ENCODE measurements around the gene DDX20.

The DDX20 gene, protein sequence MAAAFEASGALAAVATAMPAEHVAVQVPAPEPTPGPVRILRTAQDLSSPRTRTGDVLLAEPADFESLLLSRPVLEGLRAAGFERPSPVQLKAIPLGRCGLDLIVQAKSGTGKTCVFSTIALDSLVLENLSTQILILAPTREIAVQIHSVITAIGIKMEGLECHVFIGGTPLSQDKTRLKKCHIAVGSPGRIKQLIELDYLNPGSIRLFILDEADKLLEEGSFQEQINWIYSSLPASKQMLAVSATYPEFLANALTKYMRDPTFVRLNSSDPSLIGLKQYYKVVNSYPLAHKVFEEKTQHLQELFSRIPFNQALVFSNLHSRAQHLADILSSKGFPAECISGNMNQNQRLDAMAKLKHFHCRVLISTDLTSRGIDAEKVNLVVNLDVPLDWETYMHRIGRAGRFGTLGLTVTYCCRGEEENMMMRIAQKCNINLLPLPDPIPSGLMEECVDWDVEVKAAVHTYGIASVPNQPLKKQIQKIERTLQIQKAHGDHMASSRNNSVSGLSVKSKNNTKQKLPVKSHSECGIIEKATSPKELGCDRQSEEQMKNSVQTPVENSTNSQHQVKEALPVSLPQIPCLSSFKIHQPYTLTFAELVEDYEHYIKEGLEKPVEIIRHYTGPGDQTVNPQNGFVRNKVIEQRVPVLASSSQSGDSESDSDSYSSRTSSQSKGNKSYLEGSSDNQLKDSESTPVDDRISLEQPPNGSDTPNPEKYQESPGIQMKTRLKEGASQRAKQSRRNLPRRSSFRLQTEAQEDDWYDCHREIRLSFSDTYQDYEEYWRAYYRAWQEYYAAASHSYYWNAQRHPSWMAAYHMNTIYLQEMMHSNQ

GRCh38 chr1:111755331-111756123, at the start of gene DDX20:
TSS of gene DDX20 (plus strand) at chr1:111755901. CDS start at chr1:111755925, 24 bp downstream.
- DNase-seq (ENCODE audit: low read depth) = peak; percentile 84

DNA sequence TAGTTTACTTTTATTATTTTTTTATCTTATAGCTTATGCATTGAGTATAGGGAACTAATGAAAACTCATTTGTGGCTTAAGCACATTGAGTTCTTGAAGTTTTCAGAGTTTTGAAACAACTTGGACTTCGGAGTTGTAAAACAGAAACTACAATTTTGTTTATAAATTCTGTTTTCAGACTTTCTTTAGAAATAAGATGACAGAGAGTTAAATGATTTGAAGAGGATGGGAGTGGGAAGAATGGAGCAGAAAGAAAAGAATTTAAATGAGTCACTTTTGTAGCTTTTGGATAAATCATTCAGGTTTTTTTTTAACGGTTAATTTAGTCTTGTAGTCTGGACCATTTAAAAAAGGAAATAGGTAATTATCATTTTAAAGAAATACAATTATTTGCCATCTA, 48.8 kb upstream of the DDX20 start:
- no peak for DNase-seq (ENCODE audit: low read depth)

DNA sequence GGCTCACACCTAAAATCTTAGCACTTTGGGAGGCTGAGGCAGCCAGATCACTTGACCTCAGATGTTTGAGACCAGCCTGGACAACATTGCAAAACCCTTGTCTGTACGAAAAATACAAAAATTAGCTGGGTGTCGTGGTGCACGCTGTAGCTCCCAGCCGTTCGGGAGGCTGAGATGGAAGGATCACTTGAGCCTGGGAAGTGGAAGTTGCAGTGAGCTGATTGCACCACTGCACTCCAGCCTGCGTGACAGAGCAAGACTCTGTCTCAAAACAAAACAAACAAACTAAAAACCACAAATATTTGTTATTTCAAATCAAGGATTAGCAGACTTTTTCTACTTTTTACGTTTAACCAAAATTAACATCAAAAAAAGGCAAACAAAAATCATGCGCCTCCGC, 47.8 kb upstream of the DDX20 start:
- no peak for DNase-seq (ENCODE audit: low read depth)

DNA sequence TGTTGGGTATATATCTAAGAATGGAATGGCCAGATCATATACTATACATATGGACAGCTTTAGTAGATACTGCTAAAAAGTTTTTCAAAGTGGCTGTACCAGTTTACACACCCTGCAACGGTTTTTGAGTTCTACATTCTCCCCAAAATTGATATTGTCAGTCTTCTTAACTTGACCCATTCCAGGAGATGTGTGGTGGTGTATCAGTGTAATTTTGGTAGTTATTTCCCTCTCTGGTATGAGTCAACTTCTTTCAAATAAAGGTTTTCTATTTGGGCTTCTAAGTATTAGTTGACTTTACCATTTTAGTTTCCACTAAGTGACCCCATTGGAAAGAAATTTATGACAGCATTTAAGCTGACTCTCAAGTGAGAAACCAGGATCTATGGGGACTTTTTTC, 45.7 kb upstream of the DDX20 start:
- DNase-seq (ENCODE audit: low read depth) = no peak

- no peak for DNase-seq (ENCODE audit: low read depth)
Measured at GRCh38 chr1:111716333-111716732, 39.4 kb upstream of the DDX20 start.

DNA sequence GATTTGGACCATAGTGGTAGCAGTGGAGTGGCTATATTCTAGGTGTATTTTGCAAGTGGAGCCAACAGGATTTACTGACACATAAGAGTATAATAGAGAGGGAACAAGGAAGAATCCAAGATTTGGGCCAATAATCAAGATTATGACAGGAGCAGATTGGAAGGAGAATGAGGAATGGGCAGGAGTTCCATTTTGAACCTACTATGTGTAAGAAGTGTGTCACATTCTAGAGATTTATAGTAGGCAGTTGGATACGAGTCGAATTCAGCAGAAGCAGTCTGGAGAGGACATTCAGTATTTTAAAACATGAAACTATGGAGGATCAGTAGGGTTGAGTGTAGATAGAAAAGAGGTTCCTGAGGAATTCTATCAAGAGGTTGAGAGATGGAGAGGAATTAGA, 38.3 kb upstream of the DDX20 start:
- DNase-seq (ENCODE audit: low read depth) = no peak

GRCh38 chr1:111719135-111719534, 36.6 kb upstream of the DDX20 start:
- no peak for DNase-seq (ENCODE audit: low read depth)

DNA sequence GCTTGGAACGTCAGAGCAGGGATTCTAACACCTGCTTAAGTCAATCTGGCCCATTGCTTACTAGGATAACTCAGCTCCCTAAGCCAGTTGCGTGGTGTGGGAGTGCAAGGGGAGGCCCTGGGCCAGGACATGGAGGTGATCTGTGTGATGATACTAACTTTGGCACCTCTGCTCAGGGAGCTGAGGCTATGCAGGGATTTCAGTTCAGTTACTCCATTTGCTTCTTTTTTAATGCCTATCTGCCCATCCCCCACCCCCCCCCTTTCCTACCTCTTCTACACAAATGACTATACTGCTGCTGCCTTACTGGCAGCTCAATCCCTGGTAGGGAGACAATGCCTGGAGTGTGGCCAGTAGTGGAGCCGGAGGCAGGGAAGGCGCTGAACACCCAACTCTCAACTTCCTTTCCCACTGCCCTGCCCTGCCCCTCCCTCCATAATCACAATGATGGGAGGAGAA, 36.0 kb upstream of the DDX20 start:
- DNase-seq (ENCODE audit: low read depth) = no peak

- DNase-seq (ENCODE audit: low read depth) = no peak
Measured at GRCh38 chr1:111720274-111720976, 35.3 kb upstream of the DDX20 start.

DNA sequence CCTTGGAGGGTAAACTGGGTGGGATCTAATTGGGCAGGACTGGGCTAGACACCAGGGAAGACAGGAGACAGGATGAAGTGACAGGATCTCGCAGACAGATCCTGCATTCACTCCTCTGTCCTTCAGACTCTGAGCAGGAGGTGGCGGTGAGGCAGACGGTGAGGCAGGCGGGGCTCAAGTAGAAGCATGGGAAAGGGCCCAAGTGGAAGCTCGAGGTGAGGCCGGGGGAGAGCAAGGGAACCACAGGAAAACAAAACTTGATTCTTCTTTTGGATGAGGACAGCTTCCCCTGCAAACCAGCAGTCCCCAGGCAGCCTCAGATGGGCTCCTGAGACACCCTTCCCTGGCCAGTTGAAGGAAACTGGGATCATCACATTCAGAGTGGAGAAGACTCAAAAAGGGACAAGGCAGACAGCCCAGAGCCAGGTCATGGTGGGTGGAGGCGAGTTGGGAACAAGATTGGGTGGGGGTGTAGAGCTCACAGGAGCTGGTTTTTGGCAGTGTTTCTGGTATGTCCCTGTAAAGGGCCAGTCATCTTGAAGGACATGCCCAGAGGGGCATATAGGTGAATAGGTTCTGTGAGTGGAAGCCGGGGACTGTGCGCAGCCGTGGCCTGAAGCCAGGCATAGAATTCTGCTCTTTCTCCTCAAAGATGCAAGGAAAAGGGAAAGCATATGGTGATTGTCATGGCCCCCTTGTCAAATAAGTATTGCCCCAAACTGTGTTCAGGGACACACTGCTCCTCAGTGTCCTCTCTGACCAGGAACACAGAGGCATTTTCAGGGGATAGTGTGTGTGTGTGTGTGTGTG, 34.5 kb upstream of the DDX20 start:
- DNase-seq (ENCODE audit: low read depth) = no peak

DNA sequence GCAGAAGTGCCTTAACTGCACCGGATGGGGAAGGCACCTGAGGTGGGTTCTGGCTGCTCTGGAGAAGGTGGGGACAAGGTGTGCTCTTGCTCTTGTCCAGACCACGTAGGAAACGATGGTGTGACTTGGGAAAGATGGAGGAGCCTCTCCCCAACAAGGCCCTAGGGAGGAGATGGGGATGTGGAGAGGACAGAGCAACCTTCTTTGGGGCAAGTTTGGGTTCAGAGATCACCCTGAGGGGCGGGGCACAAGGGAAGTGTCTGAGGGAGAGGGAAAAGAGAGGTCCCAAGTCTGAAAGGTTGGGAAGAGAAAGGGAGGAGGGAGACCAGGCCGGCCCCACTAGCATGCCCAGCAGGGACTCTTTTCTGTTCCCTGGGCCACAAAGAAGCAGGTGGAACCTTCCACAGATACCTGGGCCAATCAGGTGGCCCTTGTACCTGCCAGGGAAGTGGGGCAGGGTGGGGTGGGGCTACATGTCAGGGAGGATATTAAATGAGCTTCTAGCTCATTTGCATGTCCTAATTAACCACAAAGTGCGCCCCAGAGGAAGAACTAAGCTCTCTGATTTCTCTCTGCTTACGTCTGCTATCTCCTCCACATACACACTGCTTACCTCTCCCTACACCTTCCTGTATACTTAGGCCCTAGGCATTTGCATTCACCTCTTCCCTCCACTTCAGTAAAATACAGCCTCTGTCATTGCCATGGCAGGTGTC, 32.5 kb upstream of the DDX20 start:
- no peak for DNase-seq (ENCODE audit: low read depth)

DNA sequence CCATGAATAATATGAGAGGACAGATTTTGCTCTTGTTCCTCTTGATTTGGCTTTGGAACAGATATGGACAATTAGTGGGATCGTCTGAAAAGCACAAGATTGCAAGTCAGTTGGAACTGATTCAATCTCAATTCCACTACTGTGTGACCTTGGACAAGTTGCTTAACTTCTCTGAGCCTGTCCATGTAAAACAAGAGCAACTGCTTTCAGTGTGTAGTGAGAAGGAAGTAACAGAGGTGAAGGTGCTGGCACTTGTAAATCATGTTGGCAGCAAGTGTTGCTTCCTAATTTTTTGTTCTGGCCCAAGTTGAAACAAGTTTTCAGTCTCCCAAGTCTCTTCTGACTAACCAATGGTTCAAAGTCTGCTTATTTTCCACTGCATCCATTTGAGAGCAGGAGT, 31.8 kb upstream of the DDX20 start:
- DNase-seq (ENCODE audit: low read depth) = no peak

DNA sequence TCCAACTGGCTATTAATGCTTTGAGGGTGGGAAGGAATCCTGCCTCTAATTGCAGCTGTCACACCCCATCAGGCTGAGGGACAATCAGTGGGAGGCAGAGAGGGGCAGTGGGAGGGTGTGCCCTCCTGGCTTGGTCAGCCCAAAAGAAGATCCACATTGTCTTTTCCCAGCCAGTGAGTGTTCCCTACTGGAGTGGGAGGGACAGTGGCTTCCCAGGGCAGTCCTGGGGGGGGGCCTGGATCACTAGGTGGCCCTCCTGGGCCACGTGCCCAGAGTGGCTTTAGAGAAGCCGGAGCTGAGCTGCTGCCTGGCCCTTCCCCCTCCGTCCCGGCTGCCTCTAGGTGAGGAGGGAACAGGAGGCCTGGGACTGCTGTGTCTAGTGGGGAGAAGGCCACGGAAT, 30.5 kb upstream of the DDX20 start:
- DNase-seq (ENCODE audit: low read depth) = no peak

- DNase-seq (ENCODE audit: low read depth) = no peak
Measured at GRCh38 chr1:111727056-111727455, 28.6 kb upstream of the DDX20 start.

DNA sequence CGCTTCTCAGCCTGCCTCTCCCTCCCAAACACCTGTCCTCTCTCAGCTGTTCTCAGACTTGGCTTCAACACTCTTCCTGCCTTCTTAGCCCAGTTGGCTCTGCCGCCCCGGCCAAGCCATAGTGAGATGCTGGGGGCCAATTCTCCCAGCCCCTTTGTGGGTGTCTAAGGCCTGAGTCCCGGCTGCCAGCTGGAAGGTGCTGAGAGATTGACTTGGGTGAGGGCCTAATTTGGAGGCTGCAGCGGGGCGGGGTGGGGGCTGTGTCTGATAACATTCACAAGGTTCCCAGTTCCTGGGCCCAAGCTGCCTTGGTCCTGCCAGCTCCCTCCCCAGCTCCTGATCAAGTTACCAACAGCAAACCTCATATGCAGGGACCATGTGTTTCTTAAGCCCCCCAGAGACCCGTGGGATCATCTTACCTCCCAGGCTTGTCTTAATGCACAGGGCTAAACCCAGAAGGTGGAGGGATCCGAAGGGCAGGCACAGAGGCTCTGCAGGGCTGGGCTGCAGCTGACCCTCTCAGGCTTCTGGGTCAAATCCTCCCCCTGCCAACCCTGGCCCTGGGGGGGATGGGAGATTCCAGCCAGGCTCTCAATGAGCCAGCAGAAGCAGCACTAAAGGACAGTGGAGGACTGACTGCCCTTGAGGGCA, 26.3 kb upstream of the DDX20 start:
- DNase-seq (ENCODE audit: low read depth) = no peak

- DNase-seq (ENCODE audit: low read depth) = no peak
Measured at GRCh38 chr1:111729946-111730681, 25.6 kb upstream of the DDX20 start.

DNA sequence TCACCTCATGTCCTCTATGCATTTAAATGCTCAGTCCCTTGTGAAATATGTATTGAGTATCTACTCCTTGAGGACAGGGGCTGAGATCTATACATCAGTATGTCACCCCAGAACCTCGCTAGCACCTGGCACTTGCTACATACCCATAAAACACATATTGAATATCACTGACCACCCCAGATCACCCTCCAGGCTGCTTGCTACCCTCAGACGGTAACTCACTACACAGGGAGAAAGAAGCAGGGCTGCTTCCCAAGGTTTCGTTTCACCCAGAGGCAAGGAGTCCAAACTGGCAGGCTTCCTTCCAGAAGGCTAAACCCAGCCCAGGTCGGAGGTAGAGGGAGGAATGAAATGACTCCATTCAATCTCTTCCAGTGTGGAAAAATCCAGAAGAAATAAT, 25.0 kb upstream of the DDX20 start:
- DNase-seq (ENCODE audit: low read depth) = no peak

- DNase-seq (ENCODE audit: low read depth) = no peak
Measured at GRCh38 chr1:111731956-111732355, 23.7 kb upstream of the DDX20 start.

- DNase-seq (ENCODE audit: low read depth) = no peak
Measured at GRCh38 chr1:111732718-111733117, 23.0 kb upstream of the DDX20 start.
